PFSK-1 (cell line): ENCODE measurements around the gene SHLD1.

Source experiments
- FOXP2 ChIP-seq: optimal IDR thresholded peaks from 2 replicates; pipeline ENCODE3; 2011; ENCODE audit warnings: borderline replicate concordance, control low read depth, inconsistent platforms; ENCODE audit not compliant: insufficient read depth; ENCODE audit errors: extremely low read length, extremely low read depth
- POLR2AphosphoS5 ChIP-seq: IDR thresholded peaks from 2 replicates; pipeline ENCODE4 v1.6.1; 2012; ENCODE audit warnings: low read depth, mild to moderate bottlenecking, control low read depth, low read length, moderate library complexity
- REST ChIP-seq, 2 experiments: IDR thresholded peaks; 2 replicates each; pipeline versions ENCODE4 v1.6.1 to v1.8.0; 2011 to 2012; ENCODE audit warnings: low read depth in 2 of 2, low read length in 2 of 2, control low read depth in 1 of 2, inconsistent platforms in 1 of 2, mild to moderate bottlenecking in 1 of 2, moderate library complexity in 1 of 2; ENCODE audit not compliant: insufficient read depth in 1 of 2
- SIN3A ChIP-seq: IDR thresholded peaks from 2 replicates; pipeline ENCODE4 v1.6.1; 2012; ENCODE audit warnings: mild to moderate bottlenecking, low read length, moderate library complexity, borderline replicate concordance; ENCODE audit not compliant: insufficient read depth
- TAF1 ChIP-seq: IDR thresholded peaks from 2 replicates; pipeline ENCODE4 v1.6.1; 2012; ENCODE audit warnings: low read length, control low read depth, borderline replicate concordance; ENCODE audit not compliant: insufficient read depth

GRCh38 chr20:5748246-5748645 lies 2.0 kb upstream of the SHLD1 start:
- TF ChIP-seq POLR2AphosphoS5: no peak
- no peak for TF ChIP-seq TAF1
- TF ChIP-seq REST (IDR thresholded peaks at IDR 0.05; ENCODE audit: insufficient read depth in 1 of 2, low read depth in 2 of 2, low read length in 2 of 2): no peak
- no peak for TF ChIP-seq FOXP2
- TF ChIP-seq SIN3A: no peak
